GM10266 (cell line): ENCODE measurements around the gene CD300LG.

Source experiments
- DNase-seq: peaks from one replicate; pipeline ENCODE4 v3.0.0; 2012; ENCODE audit errors: extremely low spot score
- TF ChIP-seq, protein P1 (sequence below): IDR thresholded peaks from 2 replicates; pipeline ENCODE4 v1.5.1; 2012; ENCODE audit warnings: mild to moderate bottlenecking, low read depth; ENCODE audit not compliant: control insufficient read depth, insufficient read depth; ENCODE audit errors: missing control alignments

CD300LG gene

GRCh38 chr17:43844241-43844640, 2.7 kb upstream of the CD300LG start:
- DNase-seq: no peak
- TF ChIP-seq, protein P1, sequence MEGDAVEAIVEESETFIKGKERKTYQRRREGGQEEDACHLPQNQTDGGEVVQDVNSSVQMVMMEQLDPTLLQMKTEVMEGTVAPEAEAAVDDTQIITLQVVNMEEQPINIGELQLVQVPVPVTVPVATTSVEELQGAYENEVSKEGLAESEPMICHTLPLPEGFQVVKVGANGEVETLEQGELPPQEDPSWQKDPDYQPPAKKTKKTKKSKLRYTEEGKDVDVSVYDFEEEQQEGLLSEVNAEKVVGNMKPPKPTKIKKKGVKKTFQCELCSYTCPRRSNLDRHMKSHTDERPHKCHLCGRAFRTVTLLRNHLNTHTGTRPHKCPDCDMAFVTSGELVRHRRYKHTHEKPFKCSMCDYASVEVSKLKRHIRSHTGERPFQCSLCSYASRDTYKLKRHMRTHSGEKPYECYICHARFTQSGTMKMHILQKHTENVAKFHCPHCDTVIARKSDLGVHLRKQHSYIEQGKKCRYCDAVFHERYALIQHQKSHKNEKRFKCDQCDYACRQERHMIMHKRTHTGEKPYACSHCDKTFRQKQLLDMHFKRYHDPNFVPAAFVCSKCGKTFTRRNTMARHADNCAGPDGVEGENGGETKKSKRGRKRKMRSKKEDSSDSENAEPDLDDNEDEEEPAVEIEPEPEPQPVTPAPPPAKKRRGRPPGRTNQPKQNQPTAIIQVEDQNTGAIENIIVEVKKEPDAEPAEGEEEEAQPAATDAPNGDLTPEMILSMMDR: no peak

DNA sequence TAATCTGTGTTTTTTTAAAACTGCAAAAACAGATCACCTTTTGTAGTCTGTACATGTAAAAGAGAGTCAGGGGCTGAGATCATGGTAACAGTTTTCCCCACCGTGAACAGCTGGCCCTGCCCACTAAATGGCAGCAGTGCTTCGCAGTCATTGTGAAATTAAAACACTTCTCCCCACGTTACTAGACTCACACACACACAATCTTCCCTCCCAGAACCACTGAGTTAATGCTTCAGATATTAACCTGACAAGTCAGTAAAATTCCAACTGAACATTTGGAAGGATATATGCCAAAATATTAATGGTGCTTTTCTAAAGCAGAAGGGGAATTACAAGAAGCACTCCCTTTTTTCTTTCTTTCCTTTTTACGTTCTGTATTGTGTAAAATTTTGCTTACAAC, 1.2 kb upstream of the CD300LG start:
- TF ChIP-seq, protein P1: no peak
- DNase-seq: no peak

DNA sequence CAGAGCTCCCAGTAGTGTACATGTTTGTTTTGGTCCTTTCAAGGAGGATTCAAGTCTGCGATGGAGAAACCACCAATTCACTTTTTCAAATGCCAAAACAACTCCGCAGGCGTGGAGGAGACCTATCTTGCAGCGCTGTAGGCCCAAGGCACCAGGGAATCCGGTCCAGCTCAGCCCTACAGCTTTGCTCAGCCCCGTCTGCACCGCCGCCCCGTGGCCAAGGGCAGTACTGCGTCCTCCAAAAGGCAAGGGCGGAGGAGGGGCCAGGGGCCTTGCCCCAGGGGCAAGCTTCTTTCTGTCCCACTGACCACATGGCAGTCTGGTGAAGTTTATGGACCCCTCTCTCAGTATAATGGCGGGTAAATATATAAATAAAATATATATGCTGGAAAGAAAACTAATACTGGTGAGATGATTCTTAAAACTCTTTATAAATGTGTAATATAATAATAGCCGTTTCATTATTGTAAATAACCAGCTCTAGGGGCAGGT, 709 bp upstream of the CD300LG start:
- TF ChIP-seq, protein P1: peak; percentile 98
- peak; percentile 91 for DNase-seq

GRCh38 chr17:43848601-43849000, 1.6 kb downstream of the CD300LG start:
- TF ChIP-seq, protein P1: no peak
- DNase-seq: no peak

- DNase-seq: no peak
- TF ChIP-seq, protein P1: no peak
Observed at GRCh38 chr17:43849116-43849515, 2.1 kb downstream of the CD300LG start.

- TF ChIP-seq, protein P1: no peak
- no peak for DNase-seq
Observed at GRCh38 chr17:43852571-43852970, 5.6 kb downstream of the CD300LG start.

GRCh38 chr17:43853546-43853945, 6.6 kb downstream of the CD300LG start:
- no peak for DNase-seq
- TF ChIP-seq, protein P1: no peak
